Right kidney (tissue), 1 donor: Measurements from ENCODE around the gene SEPTIN2.
"Not testable (repeated sequence)": the region's sequence is repeated elsewhere in the genome, so short reads cannot be mapped to it uniquely, and the experiment has no call there.

ENCODE experiments used
- DNase-seq: peaks from one replicate; pipeline ENCODE4 v3.0.0-alpha.2; 2016

SEPTIN2 gene

GRCh38 chr2:241379481-241380480, 64.1 kb downstream of the SEPTIN2 start:
- no peak for DNase-seq

GRCh38 chr2:241381872-241382271, 66.1 kb downstream of the SEPTIN2 start:
- DNase-seq, result no peak

GRCh38 chr2:241385450-241385849, 69.7 kb downstream of the SEPTIN2 start:
- not testable (repeated sequence) for DNase-seq

- no peak for DNase-seq
These were observed 70.8 kb downstream of the SEPTIN2 start for GRCh38 chr2:241386519-241386918.

GRCh38 chr2:241389697-241390096, 74.0 kb downstream of the SEPTIN2 start:
- no peak for DNase-seq

- no peak for DNase-seq
These were observed 74.8 kb downstream of the SEPTIN2 start for GRCh38 chr2:241390301-241391206.

- no peak for DNase-seq
These were observed 76.4 kb downstream of the SEPTIN2 start for GRCh38 chr2:241391892-241392665.

- not testable (repeated sequence) for DNase-seq
These were observed 77.0 kb downstream of the SEPTIN2 start for GRCh38 chr2:241392753-241393152.

GRCh38 chr2:241393524-241394196, 77.9 kb downstream of the SEPTIN2 start:
- DNase-seq, result no peak

- not testable (repeated sequence) for DNase-seq
These were observed 81.1 kb downstream of the SEPTIN2 start for GRCh38 chr2:241396809-241397208.

GRCh38 chr2:241399941-241400922, 84.5 kb downstream of the SEPTIN2 start:
- DNase-seq, result no peak
